Mesothelial cell of epicardium (in vitro differentiated cells): ENCODE results near the gene GCC2. TPM values are rescaled to one million over a fixed set of nuclear protein-coding genes. Genes with fewer than 3 reads are reported as not detected.
A peak's percentile ranks its signal among the peaks of the same experiment; 100 is the strongest.

ENCODE experiments used
- DNase-seq, 2 experiments: peaks; one replicate each; pipeline ENCODE4 v3.0.0; 2021; ENCODE audit warnings: low spot score in 2 of 2; ENCODE audit not compliant: unreplicated experiment in 2 of 2
- H3K27ac Mint-ChIP-seq: 2 replicates; pipeline ENCODE4 v1.8.0; 2021; ENCODE audit warnings: mixed read lengths
- H3K27me3 Mint-ChIP-seq: 2 replicates; pipeline ENCODE4 v1.8.0; 2021; ENCODE audit warnings: low read depth, mixed read lengths
- H3K36me3 Mint-ChIP-seq: 2 replicates; pipeline ENCODE4 v1.8.0; 2021; ENCODE audit warnings: mixed read lengths
- H3K4me1 Mint-ChIP-seq: 2 replicates; pipeline ENCODE4 v1.8.0; 2021; ENCODE audit warnings: mixed read lengths
- H3K4me3 Mint-ChIP-seq: 2 replicates; pipeline ENCODE4 v1.8.0; 2021; ENCODE audit warnings: mild to moderate bottlenecking, moderate library complexity, mixed read lengths
- H3K9me3 Mint-ChIP-seq: 2 replicates; pipeline ENCODE4 v1.8.0; 2021; ENCODE audit warnings: mixed read lengths
- CTCF ChIP-seq: fragments of 200-600 bp; sonication (generic); IDR thresholded peaks from one replicate; pipeline ENCODE4 v1.5.0; 2021; ENCODE audit warnings: antibody characterized with exemption; ENCODE audit not compliant: unreplicated experiment
- total RNA-seq: library from RNA; stranded (reverse); gene quantifications from 3 replicates; pipeline ENCODE4 v1.2.1, GENCODE V29; 2021

The GCC2 gene, protein sequence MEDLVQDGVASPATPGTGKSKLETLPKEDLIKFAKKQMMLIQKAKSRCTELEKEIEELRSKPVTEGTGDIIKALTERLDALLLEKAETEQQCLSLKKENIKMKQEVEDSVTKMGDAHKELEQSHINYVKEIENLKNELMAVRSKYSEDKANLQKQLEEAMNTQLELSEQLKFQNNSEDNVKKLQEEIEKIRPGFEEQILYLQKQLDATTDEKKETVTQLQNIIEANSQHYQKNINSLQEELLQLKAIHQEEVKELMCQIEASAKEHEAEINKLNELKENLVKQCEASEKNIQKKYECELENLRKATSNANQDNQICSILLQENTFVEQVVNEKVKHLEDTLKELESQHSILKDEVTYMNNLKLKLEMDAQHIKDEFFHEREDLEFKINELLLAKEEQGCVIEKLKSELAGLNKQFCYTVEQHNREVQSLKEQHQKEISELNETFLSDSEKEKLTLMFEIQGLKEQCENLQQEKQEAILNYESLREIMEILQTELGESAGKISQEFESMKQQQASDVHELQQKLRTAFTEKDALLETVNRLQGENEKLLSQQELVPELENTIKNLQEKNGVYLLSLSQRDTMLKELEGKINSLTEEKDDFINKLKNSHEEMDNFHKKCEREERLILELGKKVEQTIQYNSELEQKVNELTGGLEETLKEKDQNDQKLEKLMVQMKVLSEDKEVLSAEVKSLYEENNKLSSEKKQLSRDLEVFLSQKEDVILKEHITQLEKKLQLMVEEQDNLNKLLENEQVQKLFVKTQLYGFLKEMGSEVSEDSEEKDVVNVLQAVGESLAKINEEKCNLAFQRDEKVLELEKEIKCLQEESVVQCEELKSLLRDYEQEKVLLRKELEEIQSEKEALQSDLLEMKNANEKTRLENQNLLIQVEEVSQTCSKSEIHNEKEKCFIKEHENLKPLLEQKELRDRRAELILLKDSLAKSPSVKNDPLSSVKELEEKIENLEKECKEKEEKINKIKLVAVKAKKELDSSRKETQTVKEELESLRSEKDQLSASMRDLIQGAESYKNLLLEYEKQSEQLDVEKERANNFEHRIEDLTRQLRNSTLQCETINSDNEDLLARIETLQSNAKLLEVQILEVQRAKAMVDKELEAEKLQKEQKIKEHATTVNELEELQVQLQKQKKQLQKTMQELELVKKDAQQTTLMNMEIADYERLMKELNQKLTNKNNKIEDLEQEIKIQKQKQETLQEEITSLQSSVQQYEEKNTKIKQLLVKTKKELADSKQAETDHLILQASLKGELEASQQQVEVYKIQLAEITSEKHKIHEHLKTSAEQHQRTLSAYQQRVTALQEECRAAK (N-terminal part only)
- total RNA-seq, result 43.8 to 44.9 TPM (median 44.2 TPM) in 3 replicates

DNA sequence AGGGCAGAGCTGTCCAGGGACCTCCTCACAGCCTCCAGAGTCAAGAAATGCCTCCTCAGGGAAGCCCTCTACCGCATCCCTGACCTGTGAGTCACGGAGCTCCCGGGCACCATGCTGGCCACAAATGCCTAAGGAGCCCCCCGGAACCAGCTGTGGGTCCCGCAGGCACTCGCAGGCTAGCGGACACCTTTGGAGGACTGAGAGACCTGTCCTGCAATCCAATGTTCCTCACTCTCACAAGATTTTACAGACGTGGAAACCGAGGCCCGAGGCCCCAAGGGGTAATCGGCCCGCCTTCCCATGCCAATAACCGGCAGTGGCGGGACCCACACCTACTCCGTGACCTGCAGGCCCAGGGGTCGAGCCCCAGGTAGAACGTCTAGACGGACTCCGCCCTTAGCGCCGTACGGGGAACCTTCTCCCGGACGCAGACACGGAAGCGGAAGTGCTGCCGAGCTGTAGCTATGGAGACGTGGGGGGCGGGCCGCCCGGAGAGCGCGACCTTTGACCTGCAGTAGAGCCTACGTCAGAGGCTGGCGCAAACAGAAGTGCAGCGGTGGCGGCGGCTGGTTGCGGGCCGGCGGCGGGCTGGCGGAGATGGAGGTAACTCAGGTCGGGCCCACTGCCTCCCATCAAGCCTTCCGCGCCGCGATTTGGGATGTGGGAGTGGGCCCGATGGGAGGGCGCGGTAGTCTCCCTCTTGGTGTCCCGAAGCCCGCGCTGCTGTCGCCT is at the start of gene GCC2:
Gene GCC2, plus strand, starts transcription at position 529 of the 732 bp plus-strand sequence. Its CDS starts 69 bp downstream, at position 598.
- Mint-ChIP-seq H3K4me3 (peak within 1 kb of the TSS; percentile 88), H3K27me3 (no peaks in the 10 kb centered on the region)

DNA sequence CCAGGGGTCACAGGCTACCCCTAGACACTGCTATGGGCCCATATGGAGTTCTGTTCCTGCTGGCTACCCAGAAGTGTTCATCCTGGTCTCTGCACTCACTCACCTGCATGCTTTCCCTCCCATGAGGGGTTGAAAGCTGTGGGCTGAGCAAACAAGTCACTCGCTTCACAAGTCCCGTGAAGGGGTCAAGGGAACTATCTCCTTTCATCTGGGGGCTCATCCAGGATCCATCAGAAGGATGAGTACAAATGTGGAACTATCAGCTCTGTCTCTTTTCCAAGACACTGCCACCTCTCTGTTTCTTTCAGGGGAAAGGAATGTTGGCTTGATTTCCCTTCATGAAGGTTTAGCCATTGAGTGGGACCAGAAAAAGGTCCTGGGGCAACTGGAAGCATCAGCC is 49.5 kb upstream of the GCC2 start:
- Mint-ChIP-seq H3K4me3 (no peak overlapping the region), H3K9me3 (peaks cover 40% of the 10 kb centered on the region), H3K27ac (no peak overlapping the region)

More for the DNA sequence above, at the start of gene GCC2:
- peaks cover 21% of the 10 kb centered on the region for H3K4me1 Mint-ChIP-seq
- peaks cover 4% of the 10 kb centered on the region for H3K9me3 Mint-ChIP-seq
- H3K36me3 Mint-ChIP-seq, result peaks cover 16% of the 10 kb centered on the region
- DNase-seq, result peak; percentile 72 to 91
- H3K27ac Mint-ChIP-seq, result peak within 1 kb of the TSS; percentile 97
- no peak for TF ChIP-seq CTCF

GRCh38 chr2:108401800-108402199 is 47.2 kb upstream of the GCC2 start:
- Mint-ChIP-seq H3K27me3 (no peaks in the 10 kb centered on the region), H3K36me3 (peaks cover 6% of the 10 kb centered on the region), H3K4me1 (no peaks in the 10 kb centered on the region), H3K4me3 (no peak overlapping the region), H3K9me3 (peaks cover 47% of the 10 kb centered on the region), H3K27ac (no peak overlapping the region)
- no peak for TF ChIP-seq CTCF
- no peak for DNase-seq

More for the DNA sequence above, 49.5 kb upstream of the GCC2 start:
- no peaks in the 10 kb centered on the region for H3K4me1 Mint-ChIP-seq
- no peak for DNase-seq
- no peak for TF ChIP-seq CTCF
- H3K27me3 Mint-ChIP-seq, result no peaks in the 10 kb centered on the region
- peaks cover 9% of the 10 kb centered on the region for H3K36me3 Mint-ChIP-seq

DNA sequence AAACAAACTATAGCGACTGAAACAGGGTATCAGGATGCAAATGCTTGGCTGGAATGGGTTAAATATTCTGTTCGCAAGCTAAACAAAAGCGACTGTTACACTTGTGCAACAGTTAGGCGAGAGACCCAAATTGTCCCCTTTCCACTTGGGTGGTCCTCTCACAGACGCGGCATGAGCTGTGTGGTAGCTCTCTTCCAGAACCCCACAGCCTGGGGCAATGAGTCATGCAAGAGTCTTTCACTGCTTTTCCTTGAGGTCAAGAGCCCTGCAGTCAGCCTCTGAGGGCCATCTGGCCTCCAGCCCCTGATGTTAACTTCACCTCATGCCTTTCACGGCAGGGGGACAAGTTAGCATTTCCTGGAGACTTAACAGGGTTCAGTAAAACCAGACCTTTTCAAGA is 45.5 kb upstream of the GCC2 start:
- Mint-ChIP-seq H3K4me3 (no peak overlapping the region), H3K27ac (no peak overlapping the region), H3K27me3 (no peaks in the 10 kb centered on the region), H3K9me3 (peaks cover 36% of the 10 kb centered on the region), H3K4me1 (no peaks in the 10 kb centered on the region), H3K36me3 (peaks cover 2% of the 10 kb centered on the region)
- TF ChIP-seq CTCF, result no peak
- no peak for DNase-seq
